ENCODE results near the gene EPS15.

EPS15 gene

DNA sequence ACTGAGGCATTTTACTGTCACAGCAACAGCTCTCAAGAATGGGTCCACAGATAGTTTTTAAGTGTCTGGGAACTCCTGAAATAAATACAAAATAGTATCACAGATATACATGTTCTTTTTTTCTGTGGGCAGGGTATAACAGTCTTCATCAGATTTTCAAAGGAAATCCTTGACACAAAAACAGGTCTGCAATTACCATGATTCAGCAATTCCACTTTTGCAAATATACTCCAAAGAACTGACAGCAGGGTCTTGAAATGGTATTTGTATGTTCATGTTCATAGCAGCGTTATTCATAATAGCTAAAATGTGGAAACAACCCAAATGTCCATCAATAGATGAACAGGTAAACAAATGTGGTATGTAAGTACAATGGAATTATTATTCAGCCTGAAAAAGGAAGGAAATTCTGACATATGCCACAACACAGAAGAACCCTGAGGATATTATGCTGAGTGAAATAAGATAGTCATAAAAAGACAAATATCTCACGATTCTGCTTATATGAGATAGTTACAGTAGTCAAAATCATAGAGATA is 85.0 kb downstream of the EPS15 start:
- ATAC-seq, result no peak
- no peak for TF ChIP-seq ZNF8 (CRISPR knock-in tag; IDR thresholded peaks at IDR 0.05)
- no peak for TF ChIP-seq ARNTL (CRISPR knock-in tag; IDR thresholded peaks at IDR 0.05; ENCODE audit: borderline replicate concordance, low read depth)
- TF ChIP-seq CREB5 (CRISPR knock-in tag; IDR thresholded peaks at IDR 0.05; ENCODE audit: low read depth), result no peak
- TF ChIP-seq ZNF565 (CRISPR knock-in tag; conservative IDR thresholded peaks at IDR 0.05; ENCODE audit: low read depth), result no peak

DNA sequence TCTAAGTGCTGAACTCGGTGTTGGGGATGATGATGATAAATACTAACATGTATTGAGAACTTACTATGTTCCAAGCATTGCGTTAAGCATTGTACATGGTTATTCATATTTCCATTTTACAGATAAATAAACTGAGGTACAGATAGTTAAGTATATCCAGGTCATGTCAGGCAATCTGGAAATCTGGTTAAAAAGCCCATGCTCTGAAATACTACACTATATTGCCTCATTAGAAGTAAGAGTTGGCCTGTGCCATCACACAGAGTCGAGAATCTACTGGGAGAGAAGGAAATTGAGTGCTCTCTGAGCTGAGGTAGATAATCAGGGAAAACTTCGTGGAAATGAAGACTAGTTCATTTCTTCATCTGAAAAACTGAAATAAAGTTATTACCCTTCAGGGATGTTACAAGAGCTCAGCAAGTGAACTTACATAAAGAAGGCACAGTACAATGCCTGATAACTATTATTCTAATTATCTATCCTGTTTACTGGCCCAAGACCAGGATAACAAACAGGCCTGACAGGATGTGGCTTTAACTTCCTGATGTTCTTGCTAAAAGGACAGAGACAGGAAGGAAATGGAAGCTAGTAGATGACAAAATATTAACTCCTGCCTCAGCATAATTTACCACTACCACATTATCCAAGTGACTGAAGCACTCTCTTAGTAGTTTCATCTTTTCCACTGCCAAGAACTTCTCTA is 85.6 kb downstream of the EPS15 start:
- TF ChIP-seq ZFP30 (CRISPR knock-in tag; IDR thresholded peaks at IDR 0.05) (no peak), CSDC2 (CRISPR knock-in tag; IDR thresholded peaks at IDR 0.05) (no peak), BACH2 (CRISPR knock-in tag; IDR thresholded peaks at IDR 0.05; ENCODE audit: borderline replicate concordance) (no peak), RARB (CRISPR knock-in tag; IDR thresholded peaks at IDR 0.05) (no peak), ESRRG (CRISPR knock-in tag; IDR thresholded peaks at IDR 0.05) (no peak), CSRNP3 (CRISPR knock-in tag; IDR thresholded peaks at IDR 0.05) (no peak), ARNTL (CRISPR knock-in tag; IDR thresholded peaks at IDR 0.05; ENCODE audit: borderline replicate concordance, low read depth) (no peak), ZFP3 (CRISPR knock-in tag; IDR thresholded peaks at IDR 0.05) (no peak), CREB5 (CRISPR knock-in tag; IDR thresholded peaks at IDR 0.05; ENCODE audit: low read depth) (no peak), ZC3H10 (CRISPR knock-in tag; IDR thresholded peaks at IDR 0.05) (no peak), TCF4 (CRISPR knock-in tag; IDR thresholded peaks at IDR 0.05; ENCODE audit: borderline replicate concordance) (no peak)
- TF ChIP-seq, protein P1, sequence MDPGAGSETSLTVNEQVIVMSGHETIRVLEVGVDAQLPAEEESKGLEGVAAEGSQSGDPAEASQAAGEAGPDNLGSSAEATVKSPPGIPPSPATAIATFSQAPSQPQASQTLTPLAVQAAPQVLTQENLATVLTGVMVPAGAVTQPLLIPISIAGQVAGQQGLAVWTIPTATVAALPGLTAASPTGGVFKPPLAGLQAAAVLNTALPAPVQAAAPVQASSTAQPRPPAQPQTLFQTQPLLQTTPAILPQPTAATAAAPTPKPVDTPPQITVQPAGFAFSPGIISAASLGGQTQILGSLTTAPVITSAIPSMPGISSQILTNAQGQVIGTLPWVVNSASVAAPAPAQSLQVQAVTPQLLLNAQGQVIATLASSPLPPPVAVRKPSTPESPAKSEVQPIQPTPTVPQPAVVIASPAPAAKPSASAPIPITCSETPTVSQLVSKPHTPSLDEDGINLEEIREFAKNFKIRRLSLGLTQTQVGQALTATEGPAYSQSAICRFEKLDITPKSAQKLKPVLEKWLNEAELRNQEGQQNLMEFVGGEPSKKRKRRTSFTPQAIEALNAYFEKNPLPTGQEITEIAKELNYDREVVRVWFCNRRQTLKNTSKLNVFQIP (CRISPR knock-in tag; IDR thresholded peaks at IDR 0.05; ENCODE audit: borderline replicate concordance, low read depth), result no peak
- TF ChIP-seq, protein P2, sequence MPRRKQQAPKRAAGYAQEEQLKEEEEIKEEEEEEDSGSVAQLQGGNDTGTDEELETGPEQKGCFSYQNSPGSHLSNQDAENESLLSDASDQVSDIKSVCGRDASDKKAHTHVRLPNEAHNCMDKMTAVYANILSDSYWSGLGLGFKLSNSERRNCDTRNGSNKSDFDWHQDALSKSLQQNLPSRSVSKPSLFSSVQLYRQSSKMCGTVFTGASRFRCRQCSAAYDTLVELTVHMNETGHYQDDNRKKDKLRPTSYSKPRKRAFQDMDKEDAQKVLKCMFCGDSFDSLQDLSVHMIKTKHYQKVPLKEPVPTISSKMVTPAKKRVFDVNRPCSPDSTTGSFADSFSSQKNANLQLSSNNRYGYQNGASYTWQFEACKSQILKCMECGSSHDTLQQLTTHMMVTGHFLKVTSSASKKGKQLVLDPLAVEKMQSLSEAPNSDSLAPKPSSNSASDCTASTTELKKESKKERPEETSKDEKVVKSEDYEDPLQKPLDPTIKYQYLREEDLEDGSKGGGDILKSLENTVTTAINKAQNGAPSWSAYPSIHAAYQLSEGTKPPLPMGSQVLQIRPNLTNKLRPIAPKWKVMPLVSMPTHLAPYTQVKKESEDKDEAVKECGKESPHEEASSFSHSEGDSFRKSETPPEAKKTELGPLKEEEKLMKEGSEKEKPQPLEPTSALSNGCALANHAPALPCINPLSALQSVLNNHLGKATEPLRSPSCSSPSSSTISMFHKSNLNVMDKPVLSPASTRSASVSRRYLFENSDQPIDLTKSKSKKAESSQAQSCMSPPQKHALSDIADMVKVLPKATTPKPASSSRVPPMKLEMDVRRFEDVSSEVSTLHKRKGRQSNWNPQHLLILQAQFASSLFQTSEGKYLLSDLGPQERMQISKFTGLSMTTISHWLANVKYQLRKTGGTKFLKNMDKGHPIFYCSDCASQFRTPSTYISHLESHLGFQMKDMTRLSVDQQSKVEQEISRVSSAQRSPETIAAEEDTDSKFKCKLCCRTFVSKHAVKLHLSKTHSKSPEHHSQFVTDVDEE (CRISPR knock-in tag; IDR thresholded peaks at IDR 0.05), result no peak

DNA sequence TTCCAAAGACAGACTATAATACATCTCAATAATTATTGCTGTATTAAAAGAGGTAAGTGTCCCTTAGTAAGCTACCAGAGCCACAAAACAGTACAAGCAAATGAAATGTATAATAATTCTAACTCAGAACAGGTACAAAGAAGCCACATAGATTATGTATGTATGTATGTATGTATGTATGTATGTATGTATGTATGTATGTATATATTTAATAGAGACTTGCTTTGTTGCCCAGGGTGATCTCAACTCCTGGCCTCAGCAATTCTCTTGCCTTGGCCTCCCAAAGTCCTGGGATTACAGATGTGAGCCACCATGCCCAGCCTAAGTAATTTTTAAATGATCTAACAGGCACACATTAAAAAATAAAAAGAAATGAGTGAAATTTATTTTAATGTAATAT is 86.9 kb downstream of the EPS15 start:
- ATAC-seq, result no peak
- TF ChIP-seq ESRRG (CRISPR knock-in tag; IDR thresholded peaks at IDR 0.05) (no peak), ZFP3 (CRISPR knock-in tag; IDR thresholded peaks at IDR 0.05) (no peak), ZNF565 (CRISPR knock-in tag; conservative IDR thresholded peaks at IDR 0.05; ENCODE audit: low read depth) (no peak), ZC3H10 (CRISPR knock-in tag; IDR thresholded peaks at IDR 0.05) (no peak), ZNF70 (CRISPR knock-in tag; IDR thresholded peaks at IDR 0.05) (no peak), GLIS3 (CRISPR knock-in tag; IDR thresholded peaks at IDR 0.05) (no peak), ZFP30 (CRISPR knock-in tag; IDR thresholded peaks at IDR 0.05) (no peak), PATZ1 (CRISPR knock-in tag; IDR thresholded peaks at IDR 0.05; ENCODE audit: borderline replicate concordance) (no peak)
- TF ChIP-seq, protein P1 (CRISPR knock-in tag; IDR thresholded peaks at IDR 0.05; ENCODE audit: borderline replicate concordance, low read depth), result no peak

More for the DNA sequence above, 85.6 kb downstream of the EPS15 start:
- peak; percentile 24; the same call in 2 of the 3 replicates for ATAC-seq
